ENCODE measurements around the gene PRR30.
A peak's percentile ranks its signal among the peaks of the same experiment; 100 is the strongest.
"Not testable (repeated sequence)": the region's sequence is repeated elsewhere in the genome, so short reads cannot be mapped to it uniquely, and the experiment has no call there.

The PRR30 gene

GRCh38 chr2:27130396-27130795 lies 8.8 kb downstream of the PRR30 start:
- DNase-seq (ENCODE audit: extremely low read depth in 1 of 2, low read depth in 1 of 2) = no peak

DNA sequence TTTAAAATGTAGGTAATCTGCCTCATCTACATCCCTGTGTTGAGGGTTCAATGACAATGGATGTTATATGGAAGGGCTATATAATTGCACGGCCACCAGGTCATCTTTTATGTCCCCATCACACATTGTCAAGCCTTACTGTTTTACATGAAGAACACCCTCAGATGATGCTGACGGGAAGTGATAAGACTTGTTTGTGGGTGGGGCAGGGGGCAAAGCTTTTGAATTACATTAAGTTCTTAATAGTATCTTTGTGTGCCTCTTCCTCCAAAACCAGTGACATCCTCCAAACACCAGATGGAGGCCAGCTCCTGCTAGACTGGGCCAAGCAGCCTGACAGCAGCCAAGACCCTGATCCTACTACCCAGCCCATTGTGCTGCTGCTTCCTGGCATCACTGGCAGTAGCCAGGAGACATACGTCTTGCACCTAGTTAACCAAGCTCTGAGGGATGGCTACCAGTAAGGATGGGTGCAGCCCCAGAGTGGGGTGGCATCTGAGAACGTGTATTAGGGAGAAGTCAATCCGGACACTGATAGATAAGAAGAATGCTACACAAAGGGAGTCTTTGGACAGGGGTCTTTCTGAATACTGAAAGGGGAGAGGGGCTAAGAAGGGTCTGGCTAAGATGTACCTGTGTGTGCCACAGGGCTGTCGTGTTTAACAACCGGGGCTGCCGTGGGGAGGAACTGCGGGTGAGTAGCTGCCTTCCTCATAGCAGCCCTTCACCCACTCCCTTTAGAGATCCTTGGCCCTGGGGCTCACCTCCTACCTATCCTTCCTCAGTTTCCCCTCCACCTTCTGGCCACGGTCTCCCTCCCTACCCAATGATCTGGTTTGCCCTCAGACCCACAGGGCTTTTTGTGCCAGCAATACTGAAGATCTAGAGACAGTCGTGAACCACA lies 10.3 kb downstream of the PRR30 start:
- no peak for DNase-seq (ENCODE audit: extremely low read depth in 1 of 2, low read depth in 1 of 2)

GRCh38 chr2:27127883-27128667 lies 11.1 kb downstream of the PRR30 start:
- DNase-seq (ENCODE audit: extremely low read depth in 1 of 2, low read depth in 1 of 2) = no peak

- DNase-seq (ENCODE audit: extremely low read depth in 1 of 2, low read depth in 1 of 2) = no peak
Measured at GRCh38 chr2:27126252-27126710, 12.9 kb downstream of the PRR30 start.

- no peak for DNase-seq (ENCODE audit: extremely low read depth in 1 of 2, low read depth in 1 of 2)
Measured at GRCh38 chr2:27125104-27125503, 14.1 kb downstream of the PRR30 start.

GRCh38 chr2:27123302-27124150 lies 15.7 kb downstream of the PRR30 start, which contains the start of gene ABHD1:
TSS of gene ABHD1 (plus strand) at chr2:27123815. CDS start at chr2:27123949, 134 bp downstream.
- peak; percentile 27 to 45 for DNase-seq (ENCODE audit: extremely low read depth in 1 of 2, low read depth in 1 of 2)

GRCh38 chr2:27122791-27123190 lies 16.4 kb downstream of the PRR30 start:
- no peak for DNase-seq (ENCODE audit: extremely low read depth in 1 of 2, low read depth in 1 of 2)

DNA sequence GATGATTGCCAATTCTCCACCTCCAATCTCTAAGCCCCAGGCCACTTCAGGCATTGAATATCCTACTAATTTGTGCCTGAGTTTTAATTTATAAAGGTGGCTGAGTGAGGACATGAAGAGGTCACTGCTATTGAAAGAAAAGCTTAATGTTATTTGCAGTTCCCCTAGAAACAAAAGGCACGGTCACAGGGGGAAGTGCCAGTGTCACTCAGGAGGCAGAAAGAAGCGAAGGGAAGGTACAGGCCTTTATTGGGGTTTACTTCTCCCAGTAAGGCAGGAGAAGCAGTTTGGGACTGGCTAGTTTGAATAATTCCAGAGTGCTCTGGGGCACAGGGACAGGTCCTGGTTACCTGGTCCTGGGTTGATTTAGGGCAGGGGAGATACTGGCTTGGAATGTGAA lies 17.3 kb downstream of the PRR30 start:
- no peak for DNase-seq (ENCODE audit: extremely low read depth in 1 of 2, low read depth in 1 of 2)

- not testable (repeated sequence) for DNase-seq (ENCODE audit: extremely low read depth in 1 of 2, low read depth in 1 of 2)
Measured at GRCh38 chr2:27119330-27119670, 19.9 kb downstream of the PRR30 start.

DNA sequence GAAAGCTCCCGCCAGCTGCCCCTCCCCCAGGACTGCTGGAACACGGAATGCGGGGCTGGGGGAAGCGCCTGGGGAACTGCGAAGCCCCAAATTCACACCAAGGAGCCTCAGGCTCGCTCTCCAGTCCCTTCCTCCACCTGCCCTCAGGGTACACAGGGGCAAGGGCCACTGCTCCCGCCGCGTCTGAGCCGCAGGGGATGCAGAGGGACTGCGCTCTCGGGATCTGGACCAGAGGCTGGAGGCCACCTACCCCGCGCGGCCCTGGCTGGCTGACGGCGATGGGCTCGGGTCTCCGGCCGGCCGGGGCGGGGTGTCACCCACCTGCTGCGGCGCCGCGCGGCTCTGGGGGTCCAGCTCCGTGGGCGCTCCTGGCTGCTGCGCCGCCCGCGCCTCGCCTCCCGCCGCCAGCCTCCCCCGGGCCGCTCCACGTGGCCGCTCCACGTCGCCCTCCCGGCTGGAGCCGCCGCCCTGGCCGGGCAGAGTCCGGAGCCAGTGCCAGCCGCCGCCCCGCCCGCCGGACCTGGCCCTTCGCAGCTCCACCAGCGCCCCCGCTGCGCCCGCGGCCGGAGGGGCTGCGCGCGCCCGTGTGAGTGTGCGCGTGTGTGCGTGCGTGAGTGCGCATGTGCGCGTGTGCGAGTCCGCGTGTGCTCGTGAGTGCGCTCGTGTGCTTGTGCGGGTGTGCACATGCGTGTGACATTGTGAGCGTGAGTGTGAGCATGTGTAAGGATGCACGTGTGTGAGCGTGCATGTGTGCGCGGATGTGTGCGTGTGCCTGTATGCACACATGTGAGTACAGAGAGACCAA lies 20.5 kb downstream of the PRR30 start, which contains the start of gene CGREF1:
Gene CGREF1 (minus strand): TSS at position 604 of the 805 bp plus-strand sequence. CDS start 14,762 bp downstream, outside the sequence.
- DNase-seq (ENCODE audit: extremely low read depth in 1 of 2, low read depth in 1 of 2) = no peak

- no peak for DNase-seq (ENCODE audit: extremely low read depth in 1 of 2, low read depth in 1 of 2)
Measured at GRCh38 chr2:27117995-27118524, 21.1 kb downstream of the PRR30 start.

DNA sequence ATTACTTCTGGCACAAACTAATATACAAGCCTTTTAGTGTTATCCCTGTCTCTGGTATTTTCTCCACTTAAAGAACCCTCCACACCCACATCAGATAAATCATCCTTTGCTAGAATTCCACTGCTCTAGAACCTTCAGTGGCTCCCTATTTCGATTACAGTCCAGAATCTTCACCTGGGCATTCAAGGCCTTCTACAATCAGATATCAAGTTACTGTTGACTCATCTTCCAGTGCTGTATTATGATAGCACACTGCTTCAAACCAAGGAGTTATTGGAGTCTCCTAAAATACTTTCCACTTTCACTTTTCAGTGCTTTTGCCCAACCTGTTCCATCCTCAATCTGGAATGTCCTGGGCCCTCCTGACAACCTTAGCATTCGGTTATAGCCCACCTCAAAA lies 23.7 kb downstream of the PRR30 start:
- no peak for DNase-seq (ENCODE audit: extremely low read depth in 1 of 2, low read depth in 1 of 2)

DNA sequence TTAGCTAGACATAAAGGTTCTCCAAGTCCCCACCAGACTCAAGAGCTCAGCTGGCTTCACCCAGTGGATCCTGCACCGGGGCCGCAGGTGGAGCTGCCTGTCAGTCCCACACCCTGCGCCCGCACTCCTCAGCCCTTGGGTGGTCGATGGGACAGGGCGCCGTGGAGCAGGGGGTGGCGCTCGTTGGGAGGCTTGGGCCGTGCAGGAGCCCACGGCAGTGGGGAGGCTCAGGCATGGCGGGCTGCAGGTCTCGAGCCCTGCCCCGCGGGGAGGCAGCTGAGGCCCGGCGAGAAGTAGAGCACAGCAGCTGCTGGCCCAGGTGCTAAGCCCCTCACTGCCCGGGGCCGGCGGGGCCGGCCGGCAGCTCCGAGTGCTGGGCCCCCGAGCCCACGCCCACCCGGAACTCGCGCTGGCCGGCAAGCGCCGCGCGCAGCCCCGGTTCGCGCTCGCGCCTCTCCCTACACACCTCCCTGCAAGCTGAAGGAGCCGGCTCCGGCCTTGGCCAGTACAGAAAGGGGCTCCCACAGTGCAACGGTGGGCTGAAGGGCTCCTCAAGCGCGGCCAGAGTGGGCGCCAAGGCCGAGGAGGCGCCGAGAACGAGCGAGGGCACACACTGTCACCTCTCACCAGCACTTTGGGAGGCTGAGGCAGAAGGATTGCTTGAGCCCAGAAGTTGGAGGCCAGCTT lies 27.7 kb downstream of the PRR30 start:
- DNase-seq (ENCODE audit: extremely low read depth in 1 of 2, low read depth in 1 of 2) = not testable (repeated sequence)

DNA sequence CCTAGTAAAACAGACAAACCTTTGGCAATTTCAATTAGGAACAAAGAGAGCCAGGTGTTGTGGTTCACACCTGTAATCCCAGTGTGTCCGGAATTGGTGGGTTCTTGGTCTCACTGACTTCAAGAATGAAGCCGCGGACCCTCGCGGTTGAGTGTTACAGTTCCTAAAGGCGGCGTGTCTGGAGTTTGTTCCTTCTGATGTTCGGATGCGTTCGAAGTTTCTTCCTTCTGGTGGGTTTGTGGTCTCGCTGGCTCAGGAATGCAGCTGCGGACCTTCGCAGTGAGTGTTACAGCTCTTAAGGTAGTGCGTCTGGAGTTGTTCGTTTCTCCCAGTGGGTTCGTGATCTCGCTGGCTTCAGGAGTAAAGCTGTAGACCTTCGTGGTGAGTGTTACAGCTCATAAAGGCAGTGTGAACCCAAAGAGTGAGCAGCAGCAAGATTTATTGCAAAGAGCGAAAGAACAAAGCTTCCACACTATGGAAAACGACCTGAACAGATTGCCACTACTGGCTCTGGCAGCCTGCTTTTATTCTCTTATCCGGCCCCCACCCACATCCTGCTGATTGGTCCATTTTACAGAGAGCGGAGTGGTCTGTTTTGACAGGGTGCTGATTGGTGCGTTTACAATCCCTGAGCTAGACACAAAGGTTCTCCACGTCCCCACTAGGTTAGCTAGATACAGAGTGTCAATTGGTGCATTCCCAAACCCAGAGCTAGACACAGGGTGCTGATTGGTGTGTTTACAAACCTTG lies 28.4 kb downstream of the PRR30 start:
- not testable (repeated sequence) for DNase-seq (ENCODE audit: extremely low read depth in 1 of 2, low read depth in 1 of 2)

- no peak for DNase-seq (ENCODE audit: extremely low read depth in 1 of 2, low read depth in 1 of 2)
Measured at GRCh38 chr2:27109083-27109482, 30.1 kb downstream of the PRR30 start.

GRCh38 chr2:27108221-27108620 lies 31.0 kb downstream of the PRR30 start:
- DNase-seq (ENCODE audit: extremely low read depth in 1 of 2, low read depth in 1 of 2) = no peak

- no peak for DNase-seq (ENCODE audit: extremely low read depth in 1 of 2, low read depth in 1 of 2)
Measured at GRCh38 chr2:27105981-27106380, 33.2 kb downstream of the PRR30 start.

GRCh38 chr2:27102329-27102728 lies 36.9 kb downstream of the PRR30 start:
- DNase-seq (ENCODE audit: extremely low read depth in 1 of 2, low read depth in 1 of 2) = no peak

Measured in activated CD8-positive, alpha-beta memory T cell treated with anti-CD3 and anti-CD28 coated beads for 1 hour (primary cell).